ENCODE measurements around the gene RPL13. TPM values are rescaled to one million over a fixed set of nuclear protein-coding genes. Genes with fewer than 3 reads are reported as not detected.

Gene RPL13
- total and polyA plus RNA-seq, 2 experiments from 2014 or later = 1,293 to 5,939 TPM

GRCh38 chr16:89548344-89549006 lies 12.0 kb upstream of the RPL13 start:
- H3K4me3 ChIP-seq = no peak overlapping the region
- no peak overlapping the region for H3K27ac ChIP-seq
- no peak for DNase-seq (ENCODE audit: low read depth in 1 of 2, low spot score in 1 of 2)
- peaks cover 45% of the 10 kb centered on the region for H3K36me3 ChIP-seq
- no peaks in the 10 kb centered on the region for H3K27me3 ChIP-seq
- H3K9me3 ChIP-seq (ENCODE audit: low read depth) = no peaks in the 10 kb centered on the region
- H3K4me1 ChIP-seq (ENCODE audit: low read depth) = no peaks in the 10 kb centered on the region
- no peak for TF ChIP-seq CTCF (IDR thresholded peaks at IDR 0.05; ENCODE audit: low read depth, low read length)

DNA sequence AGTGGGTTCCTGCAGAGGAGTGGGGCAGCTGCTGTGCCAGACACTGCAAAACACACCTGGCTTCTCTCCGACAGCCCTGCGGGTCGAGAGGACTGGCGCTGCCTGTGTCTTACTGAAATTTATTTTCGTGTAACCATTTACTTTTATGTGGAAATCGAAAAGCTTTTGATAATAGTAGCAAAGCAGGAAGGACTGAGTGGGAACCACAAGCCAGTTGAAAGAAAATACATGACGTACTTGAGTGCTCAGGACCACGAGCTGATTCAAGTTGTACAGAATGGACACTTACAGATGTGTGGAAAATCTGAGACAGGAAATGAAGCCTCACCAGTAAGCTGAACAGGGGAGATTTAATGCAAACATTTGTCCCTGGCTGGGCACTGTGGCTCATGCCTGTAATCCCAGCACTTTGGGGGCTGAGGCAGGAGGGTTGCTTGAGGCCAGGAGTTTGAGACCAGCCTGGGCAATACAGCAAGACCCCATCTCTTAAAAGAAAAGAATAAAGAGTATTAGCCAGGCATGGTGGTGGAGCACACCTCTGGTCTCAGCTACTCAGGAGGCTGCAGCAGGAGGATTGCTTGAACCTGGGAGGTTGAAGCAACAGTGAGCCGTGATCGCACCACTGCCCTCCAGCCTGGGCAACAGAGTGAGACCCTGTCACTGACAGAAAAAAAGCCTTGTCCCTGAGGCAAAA lies 11.3 kb upstream of the RPL13 start:
- Histone ChIP-seq H3K36me3 (peaks cover 47% of the 10 kb centered on the region), H3K4me3 (no peak overlapping the region), H3K27me3 (no peaks in the 10 kb centered on the region), H3K9me3 (ENCODE audit: low read depth) (no peaks in the 10 kb centered on the region), H3K4me1 (ENCODE audit: low read depth) (no peaks in the 10 kb centered on the region), H3K27ac (no peak overlapping the region)
- no peak for TF ChIP-seq CTCF (IDR thresholded peaks at IDR 0.05; ENCODE audit: low read depth, low read length)
- no peak for DNase-seq (ENCODE audit: low read depth in 1 of 2, low spot score in 1 of 2)

DNA sequence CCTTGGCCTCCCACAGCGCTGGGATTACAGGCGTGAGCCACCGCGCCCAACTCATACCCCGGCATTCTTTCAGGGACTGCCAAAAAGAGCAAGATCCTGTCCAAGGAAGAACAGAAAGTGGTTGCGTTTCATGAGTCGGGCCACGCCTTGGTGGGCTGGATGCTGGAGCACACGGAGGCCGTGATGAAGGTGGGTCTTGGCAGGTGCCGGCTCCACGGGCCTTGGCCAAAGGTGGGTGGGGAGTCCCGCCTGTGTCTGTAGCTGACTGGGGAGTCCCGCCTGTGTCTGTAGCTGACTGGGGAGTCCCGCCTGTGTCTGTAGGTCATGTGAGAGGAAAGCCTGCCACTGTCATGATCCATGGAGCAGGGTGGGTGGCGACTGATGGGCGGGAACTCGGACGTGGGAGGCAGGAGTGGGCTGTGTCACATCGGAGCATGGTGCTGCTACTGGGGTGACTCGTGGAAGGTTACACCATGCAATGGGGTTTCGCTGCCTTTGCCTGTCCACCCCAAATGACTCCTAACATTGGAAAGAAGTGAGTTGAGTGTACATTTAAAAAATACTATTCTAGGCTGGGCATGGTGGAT lies 10.0 kb upstream of the RPL13 start:
- Histone ChIP-seq H3K4me3 (no peak overlapping the region), H3K36me3 (peaks cover 50% of the 10 kb centered on the region), H3K27me3 (no peaks in the 10 kb centered on the region), H3K4me1 (ENCODE audit: low read depth) (no peaks in the 10 kb centered on the region), H3K9me3 (ENCODE audit: low read depth) (no peaks in the 10 kb centered on the region), H3K27ac (no peak overlapping the region)
- DNase-seq (ENCODE audit: low read depth in 1 of 2, low spot score in 1 of 2) = no peak
- no peak for TF ChIP-seq CTCF (IDR thresholded peaks at IDR 0.05; ENCODE audit: low read depth, low read length)

GRCh38 chr16:89552329-89552728 lies 8.2 kb upstream of the RPL13 start:
- Histone ChIP-seq H3K27me3 (no peaks in the 10 kb centered on the region), H3K27ac (no peak overlapping the region), H3K4me3 (no peak overlapping the region), H3K4me1 (ENCODE audit: low read depth) (no peaks in the 10 kb centered on the region), H3K36me3 (peaks cover 44% of the 10 kb centered on the region), H3K9me3 (ENCODE audit: low read depth) (no peaks in the 10 kb centered on the region)
- no peak for DNase-seq (ENCODE audit: low read depth in 1 of 2, low spot score in 1 of 2)
- no peak for TF ChIP-seq CTCF (IDR thresholded peaks at IDR 0.05; ENCODE audit: low read depth, low read length)

GRCh38 chr16:89552913-89553312 lies 7.6 kb upstream of the RPL13 start:
- no peak overlapping the region for H3K27ac ChIP-seq
- no peaks in the 10 kb centered on the region for H3K4me1 ChIP-seq (ENCODE audit: low read depth)
- no peaks in the 10 kb centered on the region for H3K9me3 ChIP-seq (ENCODE audit: low read depth)
- DNase-seq (ENCODE audit: low read depth in 1 of 2, low spot score in 1 of 2) = no peak
- no peak overlapping the region for H3K4me3 ChIP-seq
- H3K27me3 ChIP-seq = no peaks in the 10 kb centered on the region
- peaks cover 43% of the 10 kb centered on the region for H3K36me3 ChIP-seq
- TF ChIP-seq CTCF (IDR thresholded peaks at IDR 0.05; ENCODE audit: low read depth, low read length) = no peak
